ENCODE data around the gene TUFM.

- TF ChIP-seq FOXJ3 (CRISPR knock-in tag; IDR thresholded peaks at IDR 0.05; ENCODE audit: borderline replicate concordance) (no peak), ATF1 (CRISPR knock-in tag; IDR thresholded peaks at IDR 0.05) (no peak)
Observed at GRCh38 chr16:28875134-28876018, 29.2 kb upstream of the TUFM start.

All from WTC11 (cell line).